Cardiac fibroblast (primary cell): ENCODE results near the gene GVQW3.
A peak's percentile ranks its signal among the peaks of the same experiment; 100 is the strongest.

Experiments used
- DNase-seq, 2 donors: peaks; one replicate each; pipeline versions ENCODE4 v3.0.0 to v3.0.0-alpha.2; 2010; ENCODE audit warnings: low read depth in 2 of 2
- H3K4me3 ChIP-seq, 2 donors: replicated peaks in 1 of 2; 1 replicate in 1 of 2; 2 replicates in 1 of 2; pipeline ENCODE4 v1.5.1; 2011; ENCODE audit warnings: low read depth in 2 of 2, low read length in 2 of 2, mild to moderate bottlenecking in 2 of 2, moderate library complexity in 1 of 2
- CTCF ChIP-seq: IDR thresholded peaks from one replicate; pipeline ENCODE4 v1.5.1; 2011; ENCODE audit warnings: low read depth, mild to moderate bottlenecking, low read length, inconsistent platforms

Gene GVQW3

DNA sequence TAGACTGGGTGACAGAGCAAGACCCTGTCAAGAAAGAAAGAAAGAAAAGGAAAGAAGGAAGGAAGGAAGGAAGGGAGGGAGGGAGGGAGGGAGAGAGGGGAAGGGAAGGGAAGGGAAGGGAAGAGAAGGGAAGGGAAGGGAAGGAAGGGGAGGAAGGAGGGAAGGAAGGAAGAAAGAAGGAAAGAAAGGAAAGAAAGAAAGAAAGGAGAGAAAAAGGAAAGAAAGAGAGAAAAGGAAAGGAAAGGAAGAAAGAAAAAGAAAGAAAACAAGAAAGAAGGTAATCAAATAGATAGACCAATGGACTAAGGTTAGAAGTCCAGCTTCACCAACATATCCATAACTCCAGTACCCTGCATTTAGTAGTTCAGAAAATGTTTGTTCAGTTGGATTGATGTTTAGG lies 45.5 kb downstream of the GVQW3 start:
- no peak for DNase-seq
- no peak overlapping the region for H3K4me3 ChIP-seq
- TF ChIP-seq CTCF = no peak

GRCh38 chr11:76436020-76436419 lies 54.9 kb downstream of the GVQW3 start:
- peak in 1 of 2 donors; percentile 7 for DNase-seq
- H3K4me3 ChIP-seq = no peak overlapping the region
- no peak for TF ChIP-seq CTCF

GRCh38 chr11:76443268-76443980 lies 62.3 kb downstream of the GVQW3 start:
- DNase-seq = peak; percentile 25 to 51
- peak overlapping the region; percentile 72 to 96 for H3K4me3 ChIP-seq
- TF ChIP-seq CTCF = no peak

- TF ChIP-seq CTCF = no peak
- peak overlapping the region; percentile 72 to 96 for H3K4me3 ChIP-seq
- no peak for DNase-seq
These were observed 62.9 kb downstream of the GVQW3 start for GRCh38 chr11:76444065-76444383.

- H3K4me3 ChIP-seq = peak within 1 kb of the TSS; percentile 96 to 100
- no peak for TF ChIP-seq CTCF
- peak; percentile 100 for DNase-seq
These were observed 63.4 kb downstream of the GVQW3 start, which contains the start of gene EMSY for GRCh38 chr11:76444384-76445120. Gene EMSY, plus strand, starts transcription at chr11:76445018. Its CDS starts 1,921 bp downstream, at chr11:76446939.

- peak; percentile 88 to 92 for DNase-seq
- H3K4me3 ChIP-seq = peak overlapping the region; percentile 96 to 100
- TF ChIP-seq CTCF = peak; percentile 2
These were observed 64.3 kb downstream of the GVQW3 start for GRCh38 chr11:76445121-76446084.
